Measurements from ENCODE around the gene FBXL2.
"Not testable (repeated sequence)": the region's sequence is repeated elsewhere in the genome, so short reads cannot be mapped to it uniquely, and the experiment has no call there.

DNA sequence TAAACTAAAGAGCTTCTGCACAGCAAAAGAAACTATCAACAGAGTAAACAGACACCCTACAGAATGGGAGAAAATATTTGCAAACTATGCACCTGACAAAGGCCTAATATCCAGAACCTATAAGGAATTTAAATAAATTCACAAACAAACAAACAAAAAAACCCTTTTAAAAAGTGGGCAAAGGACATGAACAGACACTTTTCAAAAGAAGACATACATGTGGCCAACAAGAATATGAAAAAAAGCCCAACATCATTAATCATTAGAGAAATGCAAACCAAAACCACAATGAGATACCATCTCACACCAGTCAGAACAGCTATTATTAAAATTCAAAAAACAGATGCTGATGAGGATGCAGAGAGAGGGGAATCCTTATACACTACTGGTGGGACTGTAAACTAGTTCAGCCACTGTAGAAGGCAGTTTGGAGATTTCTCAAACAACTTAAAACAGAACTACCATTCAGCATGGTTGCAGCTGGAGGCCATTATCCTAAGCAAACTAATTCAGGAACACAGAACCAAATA, 61.8 kb downstream of the FBXL2 start:
- not testable (repeated sequence) for TF ChIP-seq CTCF (IDR thresholded peaks at IDR 0.05 in 4 of 5, conservative IDR thresholded peaks at IDR 0.05 in 1 of 5); POLR2A (IDR thresholded peaks at IDR 0.05)
